Stimulated activated CD8-positive, alpha-beta memory T cell treated with anti-CD3 and anti-CD28 coated beads, Interleukin-4, amount 100 ng/mL, for 48 hours (primary cell): ENCODE data around the gene LDAH.

Experiments used
- DNase-seq: peaks from one replicate; pipeline ENCODE4 v3.0.0-alpha.2; 2020

The LDAH gene

GRCh38 chr2:20666005-20666303 is 156.9 kb downstream of the LDAH start:
- DNase-seq, result no peak

- no peak for DNase-seq
Measured at GRCh38 chr2:20665243-20666004, 157.5 kb downstream of the LDAH start.

- DNase-seq, result no peak
Measured at GRCh38 chr2:20664431-20665242, 158.3 kb downstream of the LDAH start.

DNA sequence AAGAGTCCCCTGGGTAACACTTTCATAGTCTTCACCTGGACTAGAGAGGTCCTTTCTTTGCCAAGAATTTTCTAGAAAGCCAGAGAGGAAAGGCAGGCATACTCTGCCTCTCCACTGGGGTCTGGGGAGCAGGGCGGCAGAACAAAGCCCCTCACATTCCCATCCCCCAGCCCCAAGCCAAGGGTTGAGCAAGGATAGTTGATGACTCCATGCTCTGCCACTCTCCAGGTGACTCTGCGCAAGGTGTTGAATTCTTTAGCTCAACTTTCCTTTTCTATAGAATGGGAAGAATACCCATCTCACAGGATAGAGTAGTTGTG is 158.9 kb downstream of the LDAH start:
- DNase-seq, result no peak

GRCh38 chr2:20663196-20664070 is 159.5 kb downstream of the LDAH start:
- no peak for DNase-seq

DNA sequence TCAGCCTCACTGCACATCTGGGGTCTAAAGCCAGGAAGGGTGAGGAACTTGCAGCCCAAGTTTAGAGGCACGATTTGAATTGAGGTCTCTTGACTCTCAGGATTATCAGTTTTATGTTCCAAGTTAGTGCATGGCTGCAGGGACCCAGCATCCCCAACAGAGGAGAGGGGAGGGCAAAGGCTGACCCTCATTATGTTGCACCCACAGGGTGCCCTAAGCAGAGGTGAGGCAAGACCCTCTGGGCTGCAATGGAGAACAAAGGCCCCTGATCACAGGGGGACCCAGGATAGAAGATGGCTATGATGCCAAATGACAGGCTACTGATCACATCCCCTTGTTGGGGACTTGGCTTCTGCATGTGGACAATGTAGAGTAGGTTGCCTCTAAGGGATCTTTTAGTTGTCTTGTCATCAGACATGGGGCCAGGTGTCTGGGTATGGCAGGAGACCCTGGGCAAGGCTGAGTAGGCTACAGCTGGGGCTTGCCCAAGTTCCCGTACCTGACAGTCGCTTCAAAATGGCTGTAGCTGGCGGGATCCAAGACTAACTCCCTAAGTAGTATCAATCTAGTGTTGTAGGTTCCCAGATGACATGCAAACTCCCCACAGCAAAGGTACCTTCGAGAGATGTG is 160.5 kb downstream of the LDAH start:
- DNase-seq, result no peak

GRCh38 chr2:20661421-20662307 is 161.2 kb downstream of the LDAH start:
- peak; percentile 73 for DNase-seq

DNA sequence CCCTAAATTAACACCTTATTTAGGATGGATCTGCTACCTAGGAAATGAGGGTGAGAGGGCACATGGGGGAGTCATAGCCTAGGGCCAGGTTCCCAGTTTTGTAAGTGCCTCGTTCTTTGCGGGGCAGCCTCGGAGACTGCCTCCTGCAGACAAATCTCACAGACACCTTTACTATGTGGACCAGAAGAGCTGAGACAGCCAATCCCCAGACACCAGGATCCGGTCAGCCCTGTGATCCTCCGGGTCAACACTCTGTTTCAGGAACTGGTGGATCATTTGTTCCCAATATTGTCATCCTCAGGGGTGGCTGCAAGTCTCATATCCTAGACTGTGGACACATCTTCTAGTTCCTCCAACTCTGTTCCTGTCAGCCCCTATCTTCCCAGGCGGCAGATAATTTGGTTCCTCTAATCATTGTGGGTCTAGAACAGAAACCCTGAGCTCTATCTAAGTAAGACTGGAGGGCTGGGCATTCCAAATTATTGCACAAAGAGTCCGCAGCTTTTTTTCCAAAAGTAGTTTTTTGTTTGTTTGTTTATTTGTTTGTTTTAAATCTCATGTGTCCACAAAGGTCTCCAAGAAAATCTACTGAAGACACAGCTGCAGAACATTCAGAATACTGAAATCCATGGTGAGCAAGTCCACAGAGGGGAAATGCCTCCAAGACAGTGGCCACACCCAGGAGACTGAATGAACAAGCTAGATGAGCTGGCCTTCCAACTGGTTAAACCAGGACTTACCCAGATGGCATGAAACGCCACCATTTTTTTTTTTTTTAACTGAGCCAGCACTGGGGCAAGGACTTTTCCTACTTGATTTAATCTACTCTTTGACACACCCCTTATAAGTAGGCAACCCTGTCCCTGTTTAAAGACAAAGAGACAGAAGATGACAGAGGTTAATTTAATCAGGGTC is 162.1 kb downstream of the LDAH start:
- DNase-seq, result no peak

DNA sequence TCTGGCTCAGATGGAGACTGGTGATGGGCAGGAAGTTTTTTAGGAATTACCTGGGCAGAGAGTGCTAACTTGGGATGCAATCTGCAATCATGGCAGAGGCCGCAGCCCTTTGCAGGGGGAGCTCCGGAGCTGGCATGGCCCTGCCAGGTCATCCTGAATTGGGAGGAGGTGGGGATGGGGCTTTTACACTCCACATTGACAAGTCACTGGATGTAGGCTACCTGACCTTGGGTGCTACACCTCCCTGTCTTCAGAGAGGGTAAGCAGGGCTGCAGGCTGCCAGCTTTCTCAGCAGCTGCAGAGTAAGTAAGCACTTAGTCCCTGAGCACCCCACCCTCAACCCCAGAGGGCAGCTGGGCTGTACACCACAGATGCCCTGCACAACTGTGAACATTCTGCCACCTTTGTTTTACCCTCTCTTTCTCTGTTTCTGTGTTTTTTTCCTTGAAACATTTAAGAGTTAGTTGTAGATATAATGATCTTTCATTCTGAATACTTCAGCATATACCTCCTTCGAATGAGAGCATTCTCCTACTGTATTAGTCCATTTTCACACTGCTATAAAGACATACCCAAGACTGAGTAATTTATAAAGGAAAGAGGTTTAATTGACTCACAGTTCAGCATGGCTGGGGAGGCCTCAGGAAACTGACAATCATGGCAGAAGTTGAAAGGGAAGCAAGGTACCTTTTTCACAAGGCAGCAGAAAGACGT is 165.2 kb downstream of the LDAH start:
- DNase-seq, result no peak

- DNase-seq, result no peak
Measured at GRCh38 chr2:20656561-20656960, 166.3 kb downstream of the LDAH start.

DNA sequence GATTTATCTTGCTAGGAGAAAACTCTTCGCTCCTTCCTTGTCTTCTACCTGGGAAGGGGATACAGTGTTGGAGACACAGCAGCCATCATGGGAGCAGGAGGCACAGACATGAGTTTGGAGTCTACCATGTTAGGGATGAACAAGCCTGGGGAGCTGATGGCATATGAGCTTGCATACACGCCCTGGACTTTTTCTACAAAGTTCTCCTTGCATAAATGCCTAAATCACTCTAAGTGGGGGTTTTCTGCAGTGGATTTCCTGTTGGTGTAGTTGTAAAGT is 168.4 kb downstream of the LDAH start:
- DNase-seq, result no peak

- no peak for DNase-seq
Measured at GRCh38 chr2:20653695-20654534, 169.0 kb downstream of the LDAH start.

GRCh38 chr2:20652673-20653575 is 170.0 kb downstream of the LDAH start:
- no peak for DNase-seq

GRCh38 chr2:20652141-20652540 is 170.8 kb downstream of the LDAH start:
- DNase-seq, result no peak

GRCh38 chr2:20651731-20652099 is 171.2 kb downstream of the LDAH start:
- no peak for DNase-seq

DNA sequence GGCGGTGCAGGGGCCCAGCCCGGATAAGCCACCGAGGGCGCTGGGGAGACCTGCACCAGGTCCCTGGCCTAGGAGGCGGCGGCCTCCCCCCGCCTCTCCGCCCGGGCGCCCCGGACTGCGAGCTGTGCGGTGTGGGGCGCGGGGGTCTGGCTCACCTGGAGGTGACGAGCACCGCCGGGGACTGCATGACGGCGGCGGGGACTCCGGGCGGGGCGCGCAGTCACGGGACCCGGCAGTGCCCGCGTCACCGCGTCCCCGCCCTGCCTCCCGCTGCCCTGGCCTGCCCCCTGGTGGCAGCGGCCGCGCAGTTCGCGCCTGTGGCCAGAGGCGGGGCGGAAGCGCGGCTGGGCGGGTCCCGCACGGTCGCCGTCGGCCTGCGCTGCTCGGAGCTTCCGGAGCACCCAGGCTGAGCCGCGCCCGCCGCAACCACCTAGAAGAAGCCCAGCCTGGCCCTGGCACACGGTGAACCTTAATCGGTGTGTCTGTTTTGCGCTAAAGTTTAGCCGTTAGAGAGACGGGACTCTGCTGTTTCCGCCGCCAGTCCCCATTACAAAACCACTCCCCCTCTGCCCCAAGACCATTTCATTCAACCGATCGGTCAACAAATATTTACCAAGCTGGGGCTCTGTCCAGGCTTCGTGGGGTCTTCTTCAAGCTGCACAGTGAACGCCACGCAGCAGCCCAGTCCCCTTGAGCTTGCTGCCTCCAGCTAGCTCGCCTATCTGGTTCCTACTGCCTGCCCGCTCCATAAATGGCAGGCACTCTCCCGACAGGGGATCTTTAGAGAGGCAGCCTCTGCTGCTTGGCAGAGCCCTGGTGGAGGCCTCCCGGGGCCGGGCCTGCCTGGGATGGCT is 171.8 kb downstream of the LDAH start, which contains the start of gene HS1BP3:
HS1BP3 (minus strand) TSS at position 222 of the 854 bp plus-strand sequence; CDS start at position 187, 35 bp downstream.
- peak; percentile 89 for DNase-seq

DNA sequence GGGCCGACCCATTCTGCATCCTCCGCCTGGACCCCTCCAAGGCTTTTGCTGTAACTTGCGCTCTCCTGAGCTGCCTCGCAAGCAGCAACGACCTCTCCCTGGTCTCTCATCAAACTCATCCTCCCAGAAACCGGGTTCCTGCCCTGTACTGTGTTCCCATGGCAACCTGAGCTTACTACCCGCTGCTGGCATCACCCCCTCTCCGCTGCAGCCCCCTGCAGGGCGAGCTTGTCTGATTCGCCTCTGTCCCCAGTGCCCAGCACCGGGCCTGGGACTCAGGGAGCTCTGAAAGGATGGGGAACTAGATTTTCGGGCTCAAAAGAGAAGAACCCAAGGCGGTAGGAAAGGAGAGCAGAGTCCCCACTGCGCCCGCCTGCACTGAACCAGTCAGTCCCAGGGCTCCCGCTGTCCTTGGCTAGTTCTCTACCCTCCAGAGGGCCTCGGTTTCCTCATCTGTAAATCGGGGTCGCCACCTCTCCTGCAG is 172.5 kb downstream of the LDAH start:
- peak; percentile 41 for DNase-seq
